CD4-positive, alpha-beta T cell treated with Interleukin-21 for 1 hour (primary cell): Measurements from ENCODE around the gene GFAP.

Experiments used
- DNase-seq: peaks from one replicate; pipeline ENCODE4 v3.0.0-alpha.2; 2020

GFAP gene

DNA sequence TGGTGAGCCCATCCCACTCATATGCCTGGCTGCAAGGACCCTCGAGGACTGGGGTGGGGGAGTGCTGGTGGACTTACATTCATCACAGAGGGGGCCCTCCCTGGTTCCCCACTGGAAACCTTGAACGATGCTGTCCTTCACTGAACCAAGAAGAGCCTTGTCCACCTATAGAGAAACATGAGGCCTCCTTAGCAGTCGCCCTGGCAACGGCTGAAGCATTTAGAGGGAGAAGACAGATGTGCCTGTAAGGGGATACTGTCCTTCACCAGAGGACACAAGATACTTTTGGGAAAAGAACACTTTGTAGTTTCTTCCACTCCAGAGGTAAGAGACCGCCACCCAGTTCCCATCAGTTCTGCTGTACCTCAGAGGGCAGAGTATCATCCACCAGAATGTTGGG, 61.1 kb downstream of the GFAP start:
- no peak for DNase-seq
